Measurements from ENCODE around the gene SGSM2.

SGSM2 gene

DNA sequence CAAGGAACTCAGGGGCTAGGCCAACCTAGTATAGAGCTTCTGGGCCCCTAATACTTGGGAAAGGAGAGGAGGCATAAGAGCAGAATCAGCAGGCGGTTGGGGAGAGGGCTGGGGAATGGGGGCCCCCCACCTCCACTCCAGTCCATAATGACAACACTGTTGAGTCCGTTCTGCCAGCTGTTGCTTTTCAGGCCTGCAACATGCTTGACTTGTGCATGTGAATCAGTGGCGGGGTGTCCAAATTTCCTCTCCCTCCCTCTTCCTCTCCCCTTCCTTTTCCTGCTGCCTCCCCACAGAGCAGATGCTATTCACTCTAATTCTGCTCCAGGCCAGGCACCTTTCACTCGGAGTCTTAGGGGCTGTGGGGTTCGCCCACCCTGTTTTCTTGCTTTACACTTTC is 31.7 kb downstream of the SGSM2 start:
- no peak for DNase-seq

DNA sequence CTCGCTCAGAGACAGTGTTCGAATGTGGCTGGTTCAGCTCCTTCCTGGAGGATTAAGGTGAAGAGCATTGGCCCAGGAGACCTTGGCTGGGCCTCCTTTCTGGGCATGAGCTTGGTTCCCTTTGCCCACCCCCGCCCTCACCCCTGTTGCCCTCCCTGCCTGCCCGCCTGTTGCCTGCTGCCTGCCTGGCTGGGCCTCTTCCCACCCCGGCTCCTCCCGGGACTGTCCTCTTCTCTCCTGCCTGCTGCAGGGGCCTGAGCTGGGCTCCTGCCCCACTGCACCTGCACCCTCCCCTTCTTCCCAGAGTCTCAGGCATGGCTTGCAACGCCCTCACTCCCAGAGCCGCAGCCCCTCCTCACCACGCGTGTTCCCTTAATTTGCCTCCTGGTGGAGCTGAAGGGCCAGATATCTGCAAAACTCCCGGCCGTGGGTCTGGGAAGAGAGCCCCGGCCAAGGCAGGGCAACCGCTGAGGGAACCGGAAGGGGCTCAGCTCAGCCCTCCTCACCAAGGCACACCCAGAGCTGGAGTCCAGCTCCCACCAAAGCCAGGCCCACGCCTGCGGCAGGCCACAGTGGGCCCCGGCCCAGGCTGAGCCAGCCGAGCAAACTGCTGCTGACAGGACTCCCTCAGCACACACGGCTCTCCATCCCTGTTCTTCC is 32.4 kb downstream of the SGSM2 start:
- no peak for DNase-seq

DNA sequence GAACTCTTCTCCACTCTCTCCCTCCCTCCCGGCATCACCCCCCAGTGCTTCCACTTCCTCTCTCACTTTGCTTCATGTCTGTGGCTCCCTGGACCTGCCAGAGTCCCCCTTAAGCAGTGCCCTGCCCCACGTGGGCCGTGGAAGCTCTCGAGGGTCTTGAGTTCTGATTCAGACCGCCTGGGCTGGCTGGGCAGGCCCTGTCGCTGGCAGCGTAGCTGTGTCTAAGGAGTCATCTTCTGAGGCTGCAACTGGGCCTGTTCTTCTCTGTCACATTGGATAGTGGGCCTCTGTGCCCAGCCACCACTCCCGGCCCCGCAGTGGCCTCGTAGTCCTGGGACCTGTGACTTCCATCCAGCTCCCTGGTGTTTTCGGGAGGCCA is 32.9 kb downstream of the SGSM2 start:
- no peak for DNase-seq

DNA sequence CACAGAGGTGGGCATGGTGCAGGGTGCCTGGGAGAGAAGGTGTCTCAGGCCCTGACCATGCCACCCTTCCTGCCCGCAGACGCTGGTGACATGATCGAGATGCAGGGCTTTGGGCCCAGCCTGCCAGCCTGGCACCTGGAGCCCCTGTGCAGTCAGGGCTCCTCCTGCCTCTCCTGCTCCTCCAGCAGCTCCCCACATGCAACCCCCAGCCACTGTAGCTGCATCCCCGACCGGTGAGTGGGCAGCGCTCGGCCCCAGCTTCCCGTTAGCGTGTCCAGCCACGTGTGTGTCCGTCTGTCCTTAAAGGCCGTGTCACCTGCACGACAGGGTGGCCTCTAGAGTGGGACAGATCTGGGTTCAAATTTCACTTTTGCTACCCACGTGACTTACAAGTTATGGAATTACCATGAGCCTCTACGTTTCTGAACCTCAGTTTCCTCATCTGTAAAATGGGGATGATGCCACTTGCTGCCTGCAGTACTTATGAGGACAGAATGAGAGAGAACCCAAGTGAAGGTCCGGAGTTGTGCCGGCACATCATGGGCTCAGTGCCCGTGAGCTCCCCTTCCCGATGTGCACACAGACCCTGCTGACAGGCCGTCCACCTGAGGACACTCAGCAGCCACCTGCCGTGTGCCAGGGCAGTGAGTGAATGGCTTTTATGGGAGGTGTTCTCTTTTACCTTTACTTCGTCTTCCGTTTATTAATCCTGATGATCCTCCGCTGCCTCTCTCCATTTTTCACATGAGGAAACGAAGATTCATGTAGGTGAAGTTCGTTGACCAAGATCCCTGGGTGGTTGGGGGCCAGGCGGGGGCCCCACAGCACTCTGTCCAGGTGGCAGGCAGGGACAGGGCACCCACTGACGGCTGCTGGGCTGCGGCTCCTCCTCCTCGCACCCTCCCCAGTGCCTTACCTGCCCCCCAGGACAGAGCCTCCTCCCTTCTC is 34.2 kb downstream of the SGSM2 start:
- DNase-seq, result no peak

DNA sequence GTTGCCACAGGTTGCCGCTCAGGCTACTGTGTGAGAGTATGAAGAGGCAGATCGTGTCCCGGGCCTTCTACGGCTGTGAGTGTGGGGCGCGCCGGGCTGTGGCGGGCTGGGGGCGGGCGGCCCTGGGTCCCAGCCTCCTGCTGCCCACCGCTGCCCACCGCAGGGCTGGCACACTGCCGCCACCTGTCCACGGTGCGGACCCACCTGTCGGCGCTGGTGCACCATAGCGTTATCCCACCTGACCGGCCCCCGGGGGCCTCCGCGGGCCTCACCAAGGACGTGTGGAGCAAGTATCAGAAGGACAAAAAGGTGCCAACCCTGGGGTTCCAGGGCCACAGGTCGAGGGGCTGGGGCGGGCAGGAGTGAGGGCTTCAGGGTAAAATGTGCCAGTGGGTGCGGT is 34.9 kb downstream of the SGSM2 start:
- no peak for DNase-seq

DNA sequence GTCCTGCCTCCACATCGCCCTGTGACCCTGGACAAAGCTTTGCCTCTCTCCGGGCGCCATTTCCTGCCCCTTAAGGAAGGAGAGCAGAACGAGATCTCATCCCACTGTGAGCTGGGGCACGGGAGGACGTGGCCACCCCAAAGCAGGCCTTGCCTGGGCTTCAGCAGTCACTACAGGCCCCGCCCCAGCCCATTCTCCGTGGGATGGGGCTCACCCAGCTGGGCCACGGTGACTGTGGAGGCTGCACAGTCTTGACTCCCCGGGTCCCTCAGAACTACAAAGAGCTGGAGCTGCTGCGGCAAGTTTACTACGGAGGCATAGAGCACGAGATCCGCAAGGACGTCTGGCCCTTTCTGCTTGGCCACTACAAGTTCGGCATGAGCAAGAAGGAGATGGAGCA is 35.4 kb downstream of the SGSM2 start:
- DNase-seq, result no peak

DNA sequence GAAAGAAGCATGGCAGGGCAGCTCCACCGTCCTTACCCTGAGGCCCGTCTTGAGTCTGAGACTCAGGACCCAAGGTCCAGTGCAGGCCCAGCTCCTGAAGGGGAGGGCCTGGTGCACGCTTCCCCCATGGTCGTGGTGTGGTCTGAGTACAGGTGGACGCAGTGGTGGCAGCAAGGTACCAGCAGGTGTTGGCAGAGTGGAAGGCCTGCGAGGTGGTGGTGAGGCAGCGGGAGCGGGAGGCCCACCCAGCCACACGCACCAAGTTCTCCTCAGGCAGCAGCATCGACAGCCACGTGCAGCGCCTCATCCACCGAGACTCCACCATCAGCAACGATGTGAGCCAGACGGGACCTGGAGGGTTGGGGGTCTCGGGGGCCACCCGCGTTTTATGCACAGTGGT is 35.9 kb downstream of the SGSM2 start:
- DNase-seq, result no peak

DNA sequence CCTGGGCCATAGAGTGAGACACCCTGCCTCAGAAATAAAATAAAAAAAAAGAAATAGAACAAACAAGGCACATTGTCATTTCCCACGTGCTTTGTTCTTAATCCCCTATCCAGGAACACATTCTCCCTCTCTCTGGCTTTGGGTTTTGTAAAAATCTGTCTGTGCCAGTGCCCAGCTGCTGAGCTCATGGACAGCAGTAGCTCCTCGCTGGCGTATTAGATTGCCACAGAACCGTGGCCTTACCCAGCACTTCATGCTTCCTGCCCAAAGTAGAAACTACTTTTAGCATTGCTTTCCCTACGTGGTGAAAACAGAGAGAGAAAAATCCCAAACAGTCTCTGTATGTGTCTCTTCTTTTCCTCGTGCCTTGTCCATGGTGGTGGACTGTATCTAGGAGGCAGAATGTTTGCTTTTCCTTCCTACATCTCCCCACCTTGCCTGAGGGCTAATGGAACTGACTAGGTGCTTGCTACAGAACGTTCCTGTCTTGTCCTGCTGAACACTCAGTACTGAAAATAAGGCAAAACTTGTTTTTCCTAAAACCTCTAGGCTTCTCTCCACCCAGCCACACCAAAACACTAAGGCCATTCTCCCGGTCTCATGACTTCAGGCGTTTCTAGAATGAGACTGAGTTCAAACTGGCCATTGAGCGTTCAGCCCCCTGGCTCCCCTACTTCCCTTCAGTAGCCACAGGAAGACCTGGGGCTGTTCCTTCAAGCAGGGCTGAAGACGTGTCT is 37.4 kb downstream of the SGSM2 start:
- no peak for DNase-seq

DNA sequence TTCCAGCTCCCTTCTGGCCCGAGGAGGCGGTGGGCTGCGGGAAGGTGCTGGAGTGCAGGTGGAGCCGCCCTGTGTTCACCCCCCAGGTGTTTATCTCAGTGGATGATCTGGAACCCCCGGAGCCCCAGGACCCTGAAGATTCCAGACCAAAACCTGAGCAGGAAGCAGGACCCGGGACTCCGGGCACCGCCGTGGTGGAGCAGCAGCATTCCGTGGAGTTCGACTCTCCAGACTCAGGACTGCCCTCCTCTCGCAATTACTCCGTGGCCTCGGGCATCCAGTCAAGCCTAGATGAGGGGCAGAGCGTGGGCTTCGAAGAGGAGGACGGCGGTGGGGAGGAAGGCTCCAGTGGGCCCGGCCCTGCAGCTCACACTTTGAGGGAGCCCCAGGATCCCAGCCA is 38.1 kb downstream of the SGSM2 start:
- no peak for DNase-seq

DNA sequence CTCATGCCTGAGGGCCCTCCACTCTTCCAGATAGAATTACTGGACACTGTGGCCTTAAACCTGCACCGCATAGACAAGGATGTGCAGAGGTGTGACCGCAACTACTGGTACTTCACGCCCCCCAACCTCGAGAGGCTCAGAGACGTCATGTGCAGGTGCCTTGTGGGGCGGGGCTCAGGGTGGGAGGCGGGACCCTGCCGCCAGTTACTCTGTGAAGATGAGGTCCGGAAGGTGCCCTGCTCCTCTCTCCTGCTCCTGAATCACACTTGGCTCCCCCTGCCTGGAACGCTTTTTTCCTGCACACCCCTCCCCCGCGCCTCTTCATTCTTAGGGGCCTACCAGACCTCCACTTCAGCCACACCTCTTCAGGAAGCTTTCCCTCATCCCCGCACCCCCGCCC is 38.8 kb downstream of the SGSM2 start:
- no peak for DNase-seq

DNA sequence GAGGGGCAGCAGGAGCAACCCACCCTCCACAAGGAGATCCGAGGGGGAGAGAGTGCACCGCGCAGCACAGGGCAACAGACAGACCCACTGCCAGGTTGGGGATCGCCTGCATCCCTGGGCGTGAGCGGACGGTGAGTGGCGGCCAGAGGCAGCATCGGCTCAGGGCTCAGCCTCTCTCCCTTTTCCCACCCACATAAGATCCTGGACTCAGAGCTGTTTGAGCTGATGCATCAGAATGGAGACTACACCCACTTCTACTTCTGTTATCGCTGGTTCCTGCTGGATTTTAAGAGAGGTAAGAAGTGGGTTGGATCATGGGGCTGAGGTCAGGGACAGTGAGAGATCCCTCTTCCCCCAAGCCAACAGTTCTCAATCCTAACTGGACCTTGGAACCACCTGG is 40.4 kb downstream of the SGSM2 start:
- no peak for DNase-seq

DNA sequence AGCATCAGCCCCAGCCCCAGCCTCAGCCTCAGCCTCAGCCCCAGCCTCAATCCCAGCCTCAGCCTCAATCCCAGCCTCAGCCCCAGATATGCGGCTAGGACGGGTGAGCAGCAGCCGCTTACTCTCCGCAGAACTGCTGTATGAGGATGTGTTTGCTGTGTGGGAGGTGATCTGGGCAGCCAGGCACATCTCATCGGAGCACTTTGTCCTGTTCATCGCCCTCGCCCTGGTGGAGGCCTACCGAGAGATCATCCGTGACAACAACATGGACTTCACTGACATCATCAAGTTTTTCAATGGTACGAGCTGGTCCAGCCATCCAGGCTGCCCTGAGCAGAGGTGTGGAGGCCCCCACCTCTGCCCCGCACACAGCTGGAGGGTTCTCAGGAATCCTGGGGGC is 41.6 kb downstream of the SGSM2 start:
- DNase-seq, result no peak

DNA sequence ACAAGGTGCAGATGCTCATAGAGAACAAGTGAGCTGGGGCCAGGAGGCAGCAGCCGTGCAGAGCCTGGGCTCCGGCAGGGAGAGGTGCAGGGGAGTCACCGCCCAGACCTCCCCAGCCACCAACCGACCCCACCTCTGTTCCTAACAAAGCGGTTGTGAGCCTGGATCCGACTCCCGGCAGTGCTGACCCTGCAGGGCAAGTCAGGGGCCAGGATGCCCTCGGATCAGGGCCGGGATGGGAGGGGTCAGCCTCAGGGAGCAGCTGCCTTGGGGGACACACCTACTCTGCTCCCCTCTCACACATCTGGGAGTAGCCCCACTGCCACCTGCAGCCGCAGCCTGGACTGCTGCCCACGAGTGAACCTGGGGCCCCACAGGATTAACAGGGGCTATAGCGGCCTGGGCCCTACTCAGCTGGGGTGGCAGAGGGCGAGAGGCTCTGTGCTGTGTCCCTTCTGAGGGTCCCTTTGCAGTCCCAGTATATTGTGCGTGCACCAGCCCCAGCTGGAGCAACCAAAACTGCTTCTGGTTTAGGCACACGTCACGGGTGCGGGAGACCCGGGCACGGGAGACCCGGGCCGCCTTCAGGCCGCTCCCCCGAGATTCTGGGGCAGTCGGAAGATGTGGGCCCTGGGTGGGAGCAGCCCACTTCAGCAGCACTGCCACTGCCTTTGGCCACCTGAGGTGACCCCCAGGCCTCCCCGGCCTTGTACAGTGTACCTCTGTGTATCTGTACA is 42.4 kb downstream of the SGSM2 start:
- no peak for DNase-seq

DNA sequence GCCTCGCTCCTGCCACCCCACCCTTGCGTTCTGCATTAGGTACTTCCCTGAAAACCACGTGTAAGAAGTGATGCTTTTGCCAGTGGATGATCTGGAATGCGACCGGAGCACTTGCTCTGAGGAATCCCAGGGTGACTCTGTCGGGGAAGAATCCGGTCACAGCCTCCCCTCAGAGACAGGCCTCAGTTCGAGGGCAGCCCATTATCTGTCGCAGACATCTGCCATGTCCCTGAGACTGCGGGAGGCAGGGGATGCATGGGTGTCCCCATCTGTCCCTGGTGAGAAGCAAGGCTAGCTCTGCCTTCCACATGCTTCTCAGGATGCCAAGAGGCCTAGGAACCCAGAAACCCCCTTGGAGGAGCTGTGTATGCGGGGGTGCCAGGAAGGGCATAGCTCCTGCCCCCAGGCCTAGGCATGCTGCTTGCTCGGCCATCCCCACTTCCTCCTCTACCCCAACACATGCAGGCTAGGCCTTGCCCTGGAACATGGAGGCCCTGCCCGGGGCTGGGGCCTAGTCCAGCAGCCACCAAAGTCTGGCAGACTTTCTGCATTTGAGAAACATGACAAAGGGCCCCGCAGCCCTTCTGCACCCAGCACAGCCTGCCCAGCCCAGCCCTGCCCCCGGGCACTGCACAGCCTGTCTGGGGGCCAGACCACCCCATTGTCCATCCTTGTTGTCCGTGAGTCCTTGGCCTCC is 43.1 kb downstream of the SGSM2 start:
- no peak for DNase-seq

DNA sequence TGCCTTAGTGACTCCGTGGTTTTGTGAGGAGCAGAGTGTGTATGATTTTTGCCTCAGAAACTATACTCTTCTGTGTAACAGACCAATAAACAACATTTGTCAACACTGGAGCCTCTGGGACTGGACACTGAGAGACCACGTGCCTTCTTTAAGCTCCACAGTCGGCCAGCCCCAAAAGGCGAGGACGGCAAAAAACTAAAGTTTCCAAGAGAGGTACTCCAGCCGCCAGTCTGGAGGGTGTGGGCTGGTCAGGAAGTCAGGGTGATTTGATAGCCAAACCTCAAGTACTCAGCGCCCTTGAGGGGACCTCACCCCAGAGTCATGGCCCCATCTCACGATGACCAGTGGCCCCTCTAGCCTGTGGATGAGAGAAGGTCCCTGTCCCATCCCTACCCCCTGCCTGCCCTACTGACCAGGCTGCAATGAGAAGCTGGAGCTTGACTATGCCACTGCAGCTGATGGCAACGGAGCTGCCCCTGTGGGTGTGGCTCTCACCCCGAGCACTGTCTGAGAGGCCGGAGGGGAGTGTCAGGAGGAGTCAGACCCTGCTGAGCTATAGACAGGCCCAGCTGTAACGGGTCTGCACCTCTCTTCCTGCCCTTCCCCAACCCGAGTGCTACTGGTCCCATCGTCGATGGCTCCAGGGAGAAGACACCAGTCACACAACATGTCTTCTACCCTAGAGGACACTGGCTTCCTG is 43.8 kb downstream of the SGSM2 start:
- no peak for DNase-seq

DNA sequence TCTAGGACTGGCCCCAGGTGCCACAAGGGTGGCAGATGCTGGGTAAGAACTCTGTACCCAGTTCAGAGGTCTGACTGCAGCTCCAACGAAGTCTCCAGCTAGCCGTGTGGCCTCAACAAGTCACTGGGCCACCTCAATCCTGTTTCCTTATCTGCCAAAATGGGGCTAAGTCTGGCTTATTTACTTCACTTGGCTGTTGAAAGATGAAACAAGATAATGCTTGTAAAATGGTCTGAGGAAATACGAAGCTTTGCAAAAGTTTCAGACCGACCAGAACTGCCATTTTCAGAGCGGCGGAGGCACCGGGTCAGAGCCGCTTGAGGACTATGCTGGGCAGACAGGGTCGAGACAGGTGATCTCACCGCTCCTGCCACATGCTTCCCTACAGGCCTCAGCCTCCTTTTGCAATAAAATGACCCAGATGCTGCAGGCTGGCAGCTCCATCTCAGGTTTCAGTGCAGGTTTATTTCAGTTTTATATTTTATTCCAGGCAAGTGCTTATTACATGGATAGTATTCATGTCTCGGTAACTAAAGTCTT is 46.4 kb downstream of the SGSM2 start:
- DNase-seq, result no peak

DNA sequence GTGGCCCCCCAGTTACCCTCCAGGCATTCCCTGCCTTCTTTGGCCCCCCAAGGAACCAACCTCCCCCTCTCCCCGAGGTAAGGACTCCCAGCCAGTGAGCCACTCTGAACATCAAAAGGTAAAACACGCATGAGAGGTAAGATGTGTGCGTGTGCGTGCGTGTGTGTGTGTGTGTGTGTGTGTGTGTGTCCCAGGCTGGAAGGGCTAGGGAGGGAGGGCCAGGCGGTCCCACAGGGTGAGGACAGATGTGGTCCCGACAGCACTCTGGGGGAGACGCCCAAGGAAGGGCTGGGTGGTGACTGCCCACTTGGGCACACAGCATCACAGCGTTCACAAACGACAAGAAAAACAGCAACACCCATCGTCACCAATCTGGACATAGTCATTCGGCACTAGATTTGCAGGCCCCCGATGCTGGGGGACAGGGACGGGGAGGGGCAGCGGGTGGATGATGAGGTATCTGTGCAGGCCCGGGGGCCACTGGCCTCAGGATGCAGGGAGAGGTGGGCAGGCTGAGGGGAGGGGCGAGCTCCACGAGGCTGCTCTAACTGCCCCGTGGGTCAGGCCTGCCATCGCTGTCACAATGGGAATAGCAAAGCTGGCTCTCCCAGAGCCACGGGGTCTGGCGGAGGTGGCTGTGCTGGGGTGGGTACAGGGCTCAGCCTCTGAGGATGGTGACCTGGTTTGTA is 47.3 kb downstream of the SGSM2 start:
- DNase-seq, result no peak

DNA sequence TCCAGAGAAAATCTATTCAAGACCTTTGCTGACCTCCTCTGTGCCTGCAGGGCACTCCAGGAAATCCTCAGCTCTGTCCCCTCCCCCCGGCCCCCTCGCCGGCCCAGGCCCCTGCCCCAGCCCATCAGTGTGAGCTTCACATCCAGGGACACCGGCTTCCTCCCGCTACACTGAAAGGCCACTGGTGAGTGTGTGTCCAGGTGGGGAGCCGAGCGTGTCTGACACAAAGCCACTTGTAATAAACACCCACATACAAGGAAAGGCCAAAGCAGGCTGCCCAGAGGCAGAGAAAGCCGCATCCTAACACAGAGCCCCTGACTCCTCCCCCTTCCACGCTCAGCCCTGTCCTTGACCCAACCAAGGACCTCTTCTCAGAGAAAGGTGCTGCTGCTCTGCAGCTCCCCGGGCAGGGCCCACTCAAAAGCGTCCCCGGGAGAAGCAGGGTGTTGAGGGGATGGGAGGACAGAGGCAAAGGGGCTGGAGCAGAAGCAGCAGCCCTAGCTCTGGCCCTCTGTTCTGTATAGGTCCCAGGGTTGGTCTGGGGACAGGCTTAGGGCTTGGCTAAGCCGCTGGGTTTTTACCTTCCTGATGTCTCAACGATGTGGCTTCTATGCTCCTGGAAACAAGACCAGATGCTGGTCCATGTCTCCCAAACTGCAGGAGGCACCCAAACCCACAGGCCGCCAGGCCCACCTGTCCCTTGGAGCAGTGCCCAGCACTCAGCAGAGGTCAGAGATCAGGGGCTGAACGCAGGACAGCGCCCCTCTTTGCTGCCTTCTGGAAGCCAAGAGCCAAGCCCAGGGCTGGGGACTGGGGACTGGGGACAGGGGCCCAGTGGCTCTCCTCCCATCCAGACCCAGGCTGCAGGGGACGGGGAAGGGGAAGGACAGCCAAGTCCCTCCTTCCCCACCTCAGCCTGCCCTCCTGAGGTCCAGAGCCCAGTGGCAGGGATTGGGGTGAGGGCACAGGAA is 48.2 kb downstream of the SGSM2 start:
- DNase-seq, result no peak

DNA sequence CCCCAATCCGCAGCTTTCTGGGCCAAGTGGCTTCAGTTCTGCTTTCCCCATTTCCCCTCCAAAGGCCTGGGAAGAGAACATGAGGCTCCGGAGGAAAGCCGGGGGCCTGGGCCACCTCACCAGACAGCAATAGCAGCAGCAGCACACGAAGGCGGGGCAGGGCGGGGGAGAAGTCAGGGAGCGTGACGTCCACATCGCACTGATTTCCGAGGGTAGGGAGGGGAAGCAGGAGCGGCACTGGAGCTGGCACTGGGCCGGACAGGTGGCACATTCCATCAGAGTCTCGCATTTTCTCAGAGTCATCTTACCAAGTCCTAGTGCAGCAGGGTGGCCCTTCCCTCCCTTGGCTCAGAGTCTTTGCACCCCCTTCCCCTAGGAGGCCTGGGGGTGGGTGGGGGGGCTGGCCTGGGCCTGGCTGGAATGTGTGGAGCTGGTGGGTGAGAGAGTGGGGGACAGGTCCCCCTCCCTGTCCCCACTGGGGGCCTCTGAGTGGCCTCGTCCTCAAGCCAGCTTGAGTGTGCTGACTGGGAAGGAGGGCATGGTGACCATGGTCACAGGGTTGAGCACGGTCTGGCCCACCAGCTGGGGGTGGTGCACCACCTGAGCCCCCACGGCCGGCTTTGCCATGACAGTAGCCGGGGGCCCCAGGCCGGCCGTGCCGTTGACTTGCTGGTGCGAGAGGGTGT is 49.2 kb downstream of the SGSM2 start:
- no peak for DNase-seq

Measured in activated CD4-positive, CD25-positive, alpha-beta regulatory T cell treated with anti-CD3 and anti-CD28 coated beads, Interleukin-2, amount 50 U/mL, for 72 hours (primary cell).